Transverse colon (tissue), 4 donors: ENCODE data around the gene SPAG8. TPM values are rescaled to one million over a fixed set of nuclear protein-coding genes. Genes with fewer than 3 reads are reported as not detected.

Experiments
- DNase-seq: peaks from one replicate; pipeline ENCODE4 v3.0.0-alpha.2; 2019
- H3K27ac ChIP-seq, 4 donors: fragments of 200-600 bp; sonication (generic); 2 replicates each; pipeline ENCODE4 v1.5.1; 2016 to 2018; ENCODE audit warnings: inconsistent platforms in 4 of 4
- H3K27me3 ChIP-seq: fragments of 200-600 bp; sonication (generic); 2 replicates; pipeline ENCODE4 v1.5.1; 2017; ENCODE audit warnings: inconsistent platforms
- H3K36me3 ChIP-seq, 4 donors: fragments of 200-600 bp; sonication (generic); 2 replicates each; pipeline ENCODE4 v1.5.1; 2017 to 2019; ENCODE audit warnings: inconsistent platforms in 4 of 4
- H3K4me1 ChIP-seq, 4 donors: fragments of 200-600 bp; sonication (generic); 2 replicates each; pipeline ENCODE4 v1.5.1; 2017 to 2020; ENCODE audit warnings: inconsistent platforms in 4 of 4
- H3K4me3 ChIP-seq, 4 donors: fragments of 200-600 bp; sonication (generic); 1 replicate in 1 of 4; 2 replicates in 3 of 4; pipeline versions ENCODE4 v1.5.1 to v1.6.1; 2017 to 2019; ENCODE audit warnings: inconsistent platforms in 4 of 4
- H3K9me3 ChIP-seq, 2 donors: fragments of 200-600 bp; sonication (generic); 2 replicates each; pipeline ENCODE4 v1.5.1; 2017 to 2019; ENCODE audit warnings: inconsistent platforms in 2 of 2
- EP300 ChIP-seq: sonication (generic); formaldehyde crosslinking; IDR thresholded peaks from one replicate; pipeline ENCODE4 v1.6.1; 2017; ENCODE audit warnings: antibody characterized with exemption, low read depth
- POLR2A ChIP-seq: fragments of 450-650 bp; IDR thresholded peaks from one replicate; pipeline ENCODE4 v1.6.1; 2016; ENCODE audit warnings: antibody characterized with exemption, mild to moderate bottlenecking, moderate library complexity
- POLR2AphosphoS5 ChIP-seq, 3 donors: sonication (generic); formaldehyde crosslinking; IDR thresholded peaks; one replicate each; pipeline ENCODE4 v1.6.1; 2016; ENCODE audit warnings: antibody characterized with exemption in 3 of 3
- WGBS, 2 donors: methylation state at CpG; one replicate each; pipeline ENCODE4 v1.1.5; 2018; ENCODE audit warnings: low coverage in 1 of 2; 5-methylcytosine and 5-hydroxymethylcytosine counted together
- in situ Hi-C, 4 donors: fragments of 200-750 bp; cut with MboI; loops; one replicate each; pipeline versions ENCODE4 v1.15.0 to v1.15.1; 2017; ENCODE audit warnings: low sequenced_read_pairs in 3 of 4, low pct_ligation_motif_present in 1 of 4, low pct_unique_long_range_greater_than_20kb in 1 of 4
- intact Hi-C: fragments of 100-400 bp; cut with DNase I; formaldehyde crosslinking; loops from one replicate; pipeline ENCODE4 v1.15.1; 2023; ENCODE audit warnings: low total_unique reads
- total RNA-seq, 4 donors: library from RNA; depleted of rRNA; stranded (reverse); fragments of >200 nt; gene quantifications; one replicate each; pipeline ENCODE4 v1.1.0, GENCODE V29; 2016
- TF ChIP-seq, protein P1 (sequence below), 5 experiments: fragments of 200-600 bp in 3 of 5; fragments of 450-650 bp in 2 of 5; sonication (generic) in 3 of 5; IDR thresholded peaks; 1 replicate in 2 of 5; 2 replicates in 3 of 5; pipeline ENCODE4 v1.5.1; 2016 to 2017; ENCODE audit warnings: antibody characterized with exemption in 5 of 5, inconsistent platforms in 3 of 5, mild to moderate bottlenecking in 2 of 5, moderate library complexity in 1 of 5

SPAG8 gene
- total RNA-seq, 4 donors from 2014 or later, result 0.41 to 3.0 (median 1.9) TPM; not detected in 1

DNA sequence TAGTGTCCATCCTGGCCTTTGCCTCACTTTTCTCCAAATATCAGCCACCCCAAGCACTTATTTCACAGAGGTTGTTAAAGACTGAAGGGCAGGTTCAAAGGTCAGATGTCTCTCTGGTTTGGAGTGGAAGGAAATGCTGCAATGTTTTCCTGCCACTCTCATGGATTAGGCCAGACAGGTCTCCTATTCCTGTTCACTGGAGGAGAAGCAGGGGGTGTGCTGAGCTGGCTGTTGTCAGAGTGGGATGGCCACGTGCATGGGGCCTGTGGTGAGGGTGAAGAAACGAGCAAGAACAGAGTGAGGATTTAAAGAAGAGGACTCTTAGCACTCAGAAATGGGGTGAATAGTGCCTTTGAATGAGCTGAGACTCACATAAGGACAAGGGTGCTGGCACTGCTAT is 23.7 kb upstream of the SPAG8 start:
- Histone ChIP-seq H3K36me3 (no peaks in the 10 kb centered on the region), H3K4me1 (peaks cover 17 to 43% (median 35%) of the 10 kb centered on the region in 4 donors), H3K9me3 (no peaks in the 10 kb centered on the region), H3K27me3 (no peaks in the 10 kb centered on the region), H3K27ac (peak overlapping the region; percentile 29 to 79 (median 55)), H3K4me3 (no peak overlapping the region)
- TF ChIP-seq EP300 (no peak), POLR2A (no peak), POLR2AphosphoS5 (IDR thresholded peaks at IDR 0.05) (no peak)
- TF ChIP-seq, protein P1, sequence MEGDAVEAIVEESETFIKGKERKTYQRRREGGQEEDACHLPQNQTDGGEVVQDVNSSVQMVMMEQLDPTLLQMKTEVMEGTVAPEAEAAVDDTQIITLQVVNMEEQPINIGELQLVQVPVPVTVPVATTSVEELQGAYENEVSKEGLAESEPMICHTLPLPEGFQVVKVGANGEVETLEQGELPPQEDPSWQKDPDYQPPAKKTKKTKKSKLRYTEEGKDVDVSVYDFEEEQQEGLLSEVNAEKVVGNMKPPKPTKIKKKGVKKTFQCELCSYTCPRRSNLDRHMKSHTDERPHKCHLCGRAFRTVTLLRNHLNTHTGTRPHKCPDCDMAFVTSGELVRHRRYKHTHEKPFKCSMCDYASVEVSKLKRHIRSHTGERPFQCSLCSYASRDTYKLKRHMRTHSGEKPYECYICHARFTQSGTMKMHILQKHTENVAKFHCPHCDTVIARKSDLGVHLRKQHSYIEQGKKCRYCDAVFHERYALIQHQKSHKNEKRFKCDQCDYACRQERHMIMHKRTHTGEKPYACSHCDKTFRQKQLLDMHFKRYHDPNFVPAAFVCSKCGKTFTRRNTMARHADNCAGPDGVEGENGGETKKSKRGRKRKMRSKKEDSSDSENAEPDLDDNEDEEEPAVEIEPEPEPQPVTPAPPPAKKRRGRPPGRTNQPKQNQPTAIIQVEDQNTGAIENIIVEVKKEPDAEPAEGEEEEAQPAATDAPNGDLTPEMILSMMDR (IDR thresholded peaks at IDR 0.05), result no peak
- DNase-seq, result no peak
- in situ Hi-C loops (no loop called here), intact Hi-C loops (no loop called here)
- 47% methylated on average over 2 of the region's 2 CpGs; no CpG with 5 or more reads in 1 of the 2 donors for WGBS, 2 donors

DNA sequence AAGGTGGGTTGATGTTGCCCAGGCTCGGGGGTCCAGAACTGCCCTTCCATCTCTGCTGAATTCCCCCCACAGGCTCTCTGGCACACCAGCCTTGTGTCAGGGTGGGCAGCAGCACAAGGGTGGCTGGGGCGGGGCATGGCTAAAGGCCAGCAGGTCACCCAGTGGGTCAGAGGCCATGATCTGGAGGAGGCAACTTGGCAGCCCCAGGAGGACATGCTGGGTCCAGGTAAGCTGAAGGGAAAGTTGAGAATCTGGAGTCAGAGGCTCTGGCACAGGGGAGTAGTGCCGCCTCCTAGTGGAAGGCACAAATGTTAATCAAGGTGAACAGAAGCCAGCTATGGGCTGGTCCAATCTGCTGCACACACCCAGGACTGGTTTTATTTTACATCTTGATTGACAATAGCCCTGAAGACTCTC is 23.2 kb upstream of the SPAG8 start:
- TF ChIP-seq, protein P1 (IDR thresholded peaks at IDR 0.05), result peak; percentile 22 to 59 (median 38)
- no peak for TF ChIP-seq EP300
- no peaks in the 10 kb centered on the region for H3K27me3 ChIP-seq
- peak overlapping the region; percentile 29 to 79 (median 55) for H3K27ac ChIP-seq
- in situ Hi-C loops, result no loop called here
- WGBS, 2 donors, result 67 to 86% methylated on average over 1 to 3 of the region's 3 CpGs
- no peaks in the 10 kb centered on the region for H3K9me3 ChIP-seq
- H3K4me3 ChIP-seq, result no peak overlapping the region
- peak; percentile 60 for DNase-seq
- peaks cover 17 to 49% (median 40%) of the 10 kb centered on the region in 4 donors for H3K4me1 ChIP-seq
- intact Hi-C loops, result no loop called here
- no peaks in the 10 kb centered on the region for H3K36me3 ChIP-seq

DNA sequence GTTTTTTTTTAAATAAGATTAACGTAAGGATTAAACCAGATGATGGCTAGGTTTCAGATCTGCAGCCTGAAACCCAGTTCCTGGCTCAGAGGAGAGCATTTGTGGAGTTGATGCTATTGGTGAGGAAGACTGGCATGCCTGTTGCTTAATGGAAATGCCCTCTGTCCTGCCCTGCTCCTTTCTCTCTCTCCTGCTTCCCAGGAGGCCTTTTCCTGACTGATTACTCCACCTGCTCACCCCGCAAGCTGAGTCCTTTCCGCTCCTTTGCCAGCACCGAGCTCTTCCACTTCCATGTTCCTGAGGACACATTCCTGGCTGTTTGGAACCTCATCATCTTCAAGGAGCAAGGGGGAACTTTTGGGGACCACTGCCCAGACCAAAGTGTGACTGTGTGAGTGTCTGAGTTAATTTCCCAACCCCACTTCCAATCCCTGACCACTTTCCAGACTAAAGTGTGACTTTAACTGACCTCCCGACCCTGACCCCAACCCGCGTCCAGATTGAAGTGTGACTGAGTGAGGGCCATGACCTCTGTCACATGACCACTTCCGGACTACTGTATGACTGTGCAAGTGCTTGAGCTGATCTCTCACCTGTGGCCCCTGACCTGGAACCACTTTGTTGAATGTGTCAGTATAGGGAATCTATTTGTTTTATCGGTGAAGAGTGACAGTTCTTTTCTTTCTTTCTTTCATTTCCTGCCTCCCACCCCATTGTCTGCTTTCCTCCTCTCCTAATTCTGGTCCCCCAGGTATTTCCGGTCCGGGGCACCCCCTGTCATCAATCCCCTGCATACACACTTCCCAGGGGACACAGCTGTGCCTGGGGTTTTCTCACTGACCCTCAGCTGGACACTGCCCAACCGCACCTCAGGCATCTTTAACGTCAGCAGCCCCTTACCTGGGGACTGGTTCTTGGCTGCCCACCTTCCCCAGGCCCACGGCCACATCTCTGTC is 22.5 kb upstream of the SPAG8 start:
- Histone ChIP-seq H3K27ac (peak overlapping the region; percentile 77 to 85 (median 78)), H3K27me3 (no peaks in the 10 kb centered on the region), H3K36me3 (no peaks in the 10 kb centered on the region), H3K4me1 (peaks cover 17 to 56% (median 47%) of the 10 kb centered on the region in 4 donors), H3K4me3 (no peak overlapping the region), H3K9me3 (no peaks in the 10 kb centered on the region)
- intact Hi-C loops, result no loop called here
- no peak for DNase-seq
- in situ Hi-C loops, result no loop called here
- TF ChIP-seq POLR2A, result no peak
- no peak for TF ChIP-seq EP300
- TF ChIP-seq POLR2AphosphoS5 (IDR thresholded peaks at IDR 0.05), result no peak
- TF ChIP-seq, protein P1 (IDR thresholded peaks at IDR 0.05), result no peak
- WGBS, 2 donors, result 72 to 81% methylated on average over 4 to 14 of the region's 14 CpGs

DNA sequence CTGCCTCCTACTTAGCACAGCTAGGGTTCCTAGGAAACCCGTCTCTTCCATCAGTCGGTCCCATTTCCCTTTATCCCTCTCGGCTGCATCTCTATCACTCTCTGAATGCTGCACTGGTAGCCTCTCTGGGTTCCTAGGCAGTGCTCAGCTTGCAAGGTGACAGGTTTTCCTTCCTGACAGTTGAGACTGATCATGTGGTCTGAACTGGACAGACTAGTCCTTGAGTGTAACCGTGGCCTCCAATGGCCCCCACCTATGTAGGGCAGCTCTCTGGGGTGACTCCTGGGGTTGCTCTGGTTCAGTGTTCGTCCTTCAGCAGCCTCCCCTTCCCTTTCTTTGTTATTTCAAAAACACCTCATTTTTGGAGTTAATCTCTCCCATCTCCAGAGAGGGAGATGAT is 20.8 kb upstream of the SPAG8 start:
- no peak for DNase-seq
- Histone ChIP-seq H3K9me3 (no peaks in the 10 kb centered on the region), H3K27ac (peak overlapping the region; percentile 77 to 85 (median 78)), H3K4me3 (no peak overlapping the region), H3K36me3 (no peaks in the 10 kb centered on the region), H3K27me3 (no peaks in the 10 kb centered on the region), H3K4me1 (peaks cover 17 to 62% (median 52%) of the 10 kb centered on the region in 4 donors)
- WGBS, 2 donors, result 78 to 90% methylated on average over 2 to 5 of the region's 5 CpGs
- TF ChIP-seq POLR2A, result no peak
- TF ChIP-seq, protein P1 (IDR thresholded peaks at IDR 0.05), result no peak
- TF ChIP-seq POLR2AphosphoS5 (IDR thresholded peaks at IDR 0.05), result no peak
- no peak for TF ChIP-seq EP300
- in situ Hi-C loops (no loop called here), intact Hi-C loops (no loop called here)
